Tibial nerve (tissue), 4 donors: ENCODE results near the gene MUC12. TPM values are rescaled to one million over a fixed set of nuclear protein-coding genes. Genes with fewer than 3 reads are reported as not detected.

Experiments used
- DNase-seq, 2 donors: peaks; one replicate each; pipeline ENCODE4 v3.0.0-alpha.2; 2019; ENCODE audit warnings: low spot score in 2 of 2
- H3K27ac ChIP-seq, 4 donors: fragments of 200-600 bp; sonication (generic) in 3 of 4; one replicate each; pipeline ENCODE4 v1.5.1; 2017 to 2019; ENCODE audit warnings: mild to moderate bottlenecking in 1 of 4
- H3K27me3 ChIP-seq, 2 donors: fragments of 200-600 bp; sonication (generic) in 1 of 2; one replicate each; pipeline versions ENCODE4 v1.5.1 to v1.6.0; 2017 to 2019
- H3K36me3 ChIP-seq, 3 donors: fragments of 200-600 bp; sonication (generic); one replicate each; pipeline ENCODE4 v1.5.1; 2018 to 2019
- H3K4me1 ChIP-seq, 4 donors: fragments of 200-600 bp; sonication (generic) in 3 of 4; one replicate each; pipeline ENCODE4 v1.5.1; 2017 to 2019
- H3K4me3 ChIP-seq, 4 donors: fragments of 200-600 bp; sonication (generic) in 3 of 4; one replicate each; pipeline ENCODE4 v1.5.1; 2017 to 2019; ENCODE audit warnings: mild to moderate bottlenecking in 1 of 4, moderate library complexity in 1 of 4
- H3K9me3 ChIP-seq, 4 donors: fragments of 200-600 bp; sonication (generic) in 3 of 4; one replicate each; pipeline ENCODE4 v1.5.1; 2017 to 2019
- CTCF ChIP-seq, 5 experiments: fragments of 200-600 bp in 3 of 5; fragments of 450-650 bp in 2 of 5; sonication (generic) in 3 of 5; IDR thresholded peaks; one replicate each; pipeline ENCODE4 v1.5.1; 2016 to 2019; ENCODE audit warnings: antibody characterized with exemption in 5 of 5, mild to moderate bottlenecking in 3 of 5, moderate library complexity in 2 of 5
- EP300 ChIP-seq, 2 donors: sonication (generic); formaldehyde crosslinking; IDR thresholded peaks; one replicate each; pipeline ENCODE4 v1.6.1; 2017; ENCODE audit warnings: antibody characterized with exemption in 2 of 2, mild to moderate bottlenecking in 1 of 2
- POLR2A ChIP-seq, 2 donors: fragments of 450-650 bp; IDR thresholded peaks; one replicate each; pipeline ENCODE4 v1.6.1; 2017; ENCODE audit warnings: antibody characterized with exemption in 2 of 2, mild to moderate bottlenecking in 2 of 2, moderate library complexity in 2 of 2
- WGBS, 2 donors: methylation state at CpG; one replicate each; pipeline ENCODE4 v1.1.5; 2018; 5-methylcytosine and 5-hydroxymethylcytosine counted together
- total RNA-seq, 4 donors: library from RNA; depleted of rRNA; stranded (reverse); fragments of >200 nt; gene quantifications; one replicate each; pipeline ENCODE4 v1.1.0, GENCODE V29; 2016

The MUC12 gene
- total RNA-seq, 4 donors from 2014 or later, result not detected

DNA sequence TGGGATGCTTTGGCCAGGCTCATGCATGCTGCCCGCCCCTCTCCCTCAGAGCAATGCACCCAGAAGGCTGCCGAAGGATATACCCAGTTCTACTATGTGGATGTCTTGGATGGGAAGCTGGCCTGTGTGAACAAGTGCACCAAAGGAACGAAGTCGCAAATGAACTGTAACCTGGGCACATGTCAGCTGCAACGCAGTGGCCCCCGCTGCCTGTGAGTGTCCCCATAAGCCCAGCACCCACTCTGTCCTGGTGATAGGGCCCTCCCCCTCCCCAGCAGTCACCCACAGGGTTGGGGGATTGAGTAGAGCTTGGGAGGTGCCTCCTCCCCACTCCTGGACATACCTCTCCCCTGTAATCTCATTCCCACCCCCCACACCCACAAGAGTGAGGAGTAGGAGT lies 43.6 kb downstream of the MUC12 start:
- no peak overlapping the region for H3K4me3 ChIP-seq
- 95 to 97% methylated on average over 5 to 6 of the region's 6 CpGs for WGBS, 2 donors
- H3K36me3 ChIP-seq, result peaks cover 0 to 9% (median 0%) of the 10 kb centered on the region in 3 donors
- no peaks in the 10 kb centered on the region for H3K9me3 ChIP-seq
- TF ChIP-seq EP300 (IDR thresholded peaks at IDR 0.05) (no peak), CTCF (IDR thresholded peaks at IDR 0.05) (no peak), POLR2A (IDR thresholded peaks at IDR 0.05) (no peak)
- no peaks in the 10 kb centered on the region for H3K27me3 ChIP-seq
- no peak overlapping the region for H3K27ac ChIP-seq
- no peak for DNase-seq
- H3K4me1 ChIP-seq, result peaks cover 0 to 12% (median 3%) of the 10 kb centered on the region in 4 donors

DNA sequence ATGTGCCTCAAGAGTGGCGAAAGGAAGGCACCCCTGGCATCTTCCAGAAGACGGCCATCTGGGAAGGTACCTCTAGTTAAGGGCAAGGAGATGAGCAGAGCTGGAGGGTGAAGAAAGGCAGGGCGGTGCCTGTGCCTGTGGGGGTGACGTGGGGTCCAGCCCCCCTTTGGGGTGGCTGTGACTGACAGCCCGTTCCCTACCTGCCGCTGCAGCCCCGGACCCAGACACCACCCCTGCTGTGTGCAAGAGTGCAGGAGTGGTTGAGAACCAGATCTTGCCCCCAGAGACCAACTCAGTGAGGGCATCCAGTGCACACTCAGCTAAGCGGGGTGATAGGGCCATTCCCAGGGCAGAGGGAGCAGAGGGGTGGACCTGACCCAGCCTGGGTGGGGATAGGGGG lies 46.3 kb downstream of the MUC12 start:
- Histone ChIP-seq H3K27ac (no peak overlapping the region), H3K9me3 (no peaks in the 10 kb centered on the region), H3K4me1 (peaks cover 0 to 12% (median 3%) of the 10 kb centered on the region in 4 donors), H3K27me3 (no peaks in the 10 kb centered on the region), H3K4me3 (no peak overlapping the region), H3K36me3 (peaks cover 0 to 9% (median 0%) of the 10 kb centered on the region in 3 donors)
- no peak for TF ChIP-seq EP300 (IDR thresholded peaks at IDR 0.05)
- no peak for TF ChIP-seq POLR2A (IDR thresholded peaks at IDR 0.05)
- no peak for TF ChIP-seq CTCF (IDR thresholded peaks at IDR 0.05)
- WGBS, 2 donors, result 80 to 82% methylated on average over 8 of the region's 8 CpGs
- DNase-seq, result no peak

DNA sequence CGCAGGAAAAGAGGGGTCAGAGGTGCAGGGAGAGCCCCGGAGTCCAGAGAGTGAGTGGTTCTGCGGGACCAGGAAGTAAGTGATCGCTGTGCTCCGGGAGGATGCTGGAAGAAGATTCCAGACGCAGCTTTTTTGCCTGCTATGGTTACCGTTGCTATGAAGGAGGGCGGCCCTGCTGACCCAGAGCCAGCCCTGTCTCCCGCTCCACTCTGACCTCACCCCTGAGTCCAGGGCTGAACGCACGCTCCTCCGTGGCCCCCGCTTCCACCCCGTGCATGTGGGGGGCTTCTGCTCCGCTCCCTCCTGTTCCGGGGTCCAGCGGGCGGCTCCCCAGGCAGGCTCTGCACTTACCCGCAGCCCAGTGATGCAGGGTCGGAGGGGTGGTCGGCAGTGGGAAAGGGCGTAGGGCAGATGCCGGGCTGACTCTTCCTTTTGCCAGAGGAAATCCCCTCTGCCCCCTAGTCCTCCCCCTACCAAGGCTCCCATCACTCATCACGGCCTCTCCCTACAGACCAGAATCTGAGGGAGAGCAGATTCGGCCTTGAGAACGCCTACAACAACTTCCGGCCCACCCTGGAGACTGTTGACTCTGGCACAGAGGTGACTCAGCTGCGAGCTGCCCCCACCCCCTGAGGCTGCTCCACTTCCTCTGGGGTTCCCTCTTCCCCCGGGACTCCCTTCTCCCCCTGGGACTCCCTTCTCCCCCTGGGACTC lies 47.9 kb downstream of the MUC12 start:
- no peaks in the 10 kb centered on the region for H3K9me3 ChIP-seq
- peak overlapping the region; percentile 13 to 48 (median 29) for H3K4me3 ChIP-seq
- no peak for TF ChIP-seq EP300 (IDR thresholded peaks at IDR 0.05)
- TF ChIP-seq POLR2A (IDR thresholded peaks at IDR 0.05), result no peak
- TF ChIP-seq CTCF (IDR thresholded peaks at IDR 0.05), result no peak
- 0 to 1% methylated on average over 15 to 22 of the region's 29 CpGs for WGBS, 2 donors
- peak overlapping the region in 3 of 4 donors; percentile 28 to 47 (median 44) for H3K27ac ChIP-seq
- peak in 1 of 2 donors; percentile 21 for DNase-seq
- H3K4me1 ChIP-seq, result peaks cover 0 to 12% (median 3%) of the 10 kb centered on the region in 4 donors
- peaks cover 0 to 9% (median 0%) of the 10 kb centered on the region in 3 donors for H3K36me3 ChIP-seq
- H3K27me3 ChIP-seq, result no peaks in the 10 kb centered on the region

- Histone ChIP-seq H3K4me3 (no peak overlapping the region), H3K9me3 (no peaks in the 10 kb centered on the region), H3K36me3 (peaks cover 0 to 9% (median 0%) of the 10 kb centered on the region in 3 donors), H3K4me1 (peaks cover 0 to 12% (median 3%) of the 10 kb centered on the region in 4 donors), H3K27me3 (no peaks in the 10 kb centered on the region), H3K27ac (no peak overlapping the region)
- TF ChIP-seq EP300 (IDR thresholded peaks at IDR 0.05), result no peak
- no peak for TF ChIP-seq CTCF (IDR thresholded peaks at IDR 0.05)
- TF ChIP-seq POLR2A (IDR thresholded peaks at IDR 0.05), result no peak
- no peak for DNase-seq
- WGBS, 2 donors, result 36 to 38% methylated on average over 8 to 12 of the region's 14 CpGs
Measured at GRCh38 chr7:101018271-101019167, 49.2 kb downstream of the MUC12 start.
